AG04450 (cell line): Measurements from ENCODE around the gene BCL11B. TPM values are rescaled to one million over a fixed set of nuclear protein-coding genes. Genes with fewer than 3 reads are reported as not detected.

Source experiments
- CTCF ChIA-PET: fragments of 300-600, 350-600 bp; formaldehyde crosslinking; extraction: SDS; loops from one replicate; lab custom pipeline; 2022; ENCODE audit warnings: antibody characterized with exemption, inconsistent platforms; lab: Charles Lee
- POLR2A ChIA-PET: fragments of 350-600 bp; formaldehyde crosslinking; extraction: SDS; loops from one replicate; lab custom pipeline; 2021; ENCODE audit warnings: antibody characterized with exemption, inconsistent platforms; lab: Yijun Ruan, JAX
- DNase-seq: peaks from one replicate; pipeline ENCODE4 v3.0.0-alpha.2; 2011; ENCODE audit warnings: low read depth, low spot score
- H3K27ac ChIP-seq: one replicate; pipeline ENCODE4 v1.5.1; 2012; ENCODE audit warnings: low read depth, low read length, control low read depth
- H3K27me3 ChIP-seq: one replicate; pipeline ENCODE4 v1.6.0; 2012; ENCODE audit warnings: low read length; ENCODE audit not compliant: control insufficient read depth, insufficient read depth
- H3K4me3 ChIP-seq: 2 replicates; pipeline ENCODE4 v1.5.1; 2011; ENCODE audit warnings: mild to moderate bottlenecking, low read depth, low read length, control low read depth
- H3K9me3 ChIP-seq: 2 replicates; pipeline ENCODE4 v1.5.1; 2012; ENCODE audit warnings: low read length; ENCODE audit not compliant: control insufficient read depth, insufficient read depth
- polyA plus RNA-seq: library from polyadenylated mRNA; depleted of rRNA; stranded (reverse); fragments of >200 nt; gene quantifications from 2 replicates; pipeline ENCODE4 v1.2.3, GENCODE V29; 2011
- TF ChIP-seq, protein P1 (sequence below): IDR thresholded peaks from 2 replicates; pipeline ENCODE4 v1.5.1; 2011; ENCODE audit warnings: low read depth, low read length, control low read depth, inconsistent platforms

The BCL11B gene
- polyA plus RNA-seq, 1 experiment: not detected

DNA sequence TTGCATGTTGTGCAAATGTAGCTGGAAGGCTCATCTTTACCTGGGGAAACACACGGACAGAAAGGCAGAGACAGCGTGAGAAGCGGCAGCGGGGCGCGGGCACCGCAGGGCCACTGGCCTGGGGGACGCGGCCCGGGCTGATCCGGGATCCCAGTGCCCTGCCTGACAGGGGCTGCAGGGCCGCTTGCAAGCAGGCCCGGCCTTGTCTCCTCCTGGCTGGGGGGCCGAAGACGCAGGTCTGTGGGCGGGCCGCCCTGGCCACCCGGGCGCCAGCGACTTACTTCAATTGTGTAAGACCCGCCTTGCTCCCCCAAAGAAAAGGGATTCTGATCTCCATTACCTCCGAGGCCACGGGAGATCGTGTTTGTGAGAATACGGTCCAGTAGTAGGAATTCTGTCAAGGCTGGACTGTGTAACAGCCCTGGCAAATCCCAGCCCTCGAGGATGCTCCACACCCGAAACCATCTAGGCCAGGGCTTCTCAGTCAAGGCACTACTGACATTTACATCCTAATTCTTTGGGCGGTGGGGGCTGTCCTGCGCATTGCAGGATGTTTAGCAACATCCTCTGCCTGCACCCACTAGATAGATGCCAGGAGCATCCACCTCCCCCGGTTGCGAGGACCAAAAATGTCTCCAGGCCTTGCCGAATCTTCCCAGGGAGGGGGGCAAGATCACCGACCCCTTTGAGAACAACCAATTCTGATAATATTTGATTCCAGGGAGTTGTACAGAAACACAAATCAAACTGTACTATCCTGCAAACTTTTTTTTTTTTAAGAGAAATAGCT, 95.6 kb downstream of the BCL11B start:
- ChIA-PET CTCF (no interaction called here), POLR2A (no interaction called here)
- H3K9me3 ChIP-seq: peaks cover 46% of the 10 kb centered on the region
- H3K4me3 ChIP-seq: no peak overlapping the region
- H3K27ac ChIP-seq: no peak overlapping the region
- DNase-seq: no peak
- no peaks in the 10 kb centered on the region for H3K27me3 ChIP-seq
- TF ChIP-seq, protein P1, sequence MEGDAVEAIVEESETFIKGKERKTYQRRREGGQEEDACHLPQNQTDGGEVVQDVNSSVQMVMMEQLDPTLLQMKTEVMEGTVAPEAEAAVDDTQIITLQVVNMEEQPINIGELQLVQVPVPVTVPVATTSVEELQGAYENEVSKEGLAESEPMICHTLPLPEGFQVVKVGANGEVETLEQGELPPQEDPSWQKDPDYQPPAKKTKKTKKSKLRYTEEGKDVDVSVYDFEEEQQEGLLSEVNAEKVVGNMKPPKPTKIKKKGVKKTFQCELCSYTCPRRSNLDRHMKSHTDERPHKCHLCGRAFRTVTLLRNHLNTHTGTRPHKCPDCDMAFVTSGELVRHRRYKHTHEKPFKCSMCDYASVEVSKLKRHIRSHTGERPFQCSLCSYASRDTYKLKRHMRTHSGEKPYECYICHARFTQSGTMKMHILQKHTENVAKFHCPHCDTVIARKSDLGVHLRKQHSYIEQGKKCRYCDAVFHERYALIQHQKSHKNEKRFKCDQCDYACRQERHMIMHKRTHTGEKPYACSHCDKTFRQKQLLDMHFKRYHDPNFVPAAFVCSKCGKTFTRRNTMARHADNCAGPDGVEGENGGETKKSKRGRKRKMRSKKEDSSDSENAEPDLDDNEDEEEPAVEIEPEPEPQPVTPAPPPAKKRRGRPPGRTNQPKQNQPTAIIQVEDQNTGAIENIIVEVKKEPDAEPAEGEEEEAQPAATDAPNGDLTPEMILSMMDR: no peak

DNA sequence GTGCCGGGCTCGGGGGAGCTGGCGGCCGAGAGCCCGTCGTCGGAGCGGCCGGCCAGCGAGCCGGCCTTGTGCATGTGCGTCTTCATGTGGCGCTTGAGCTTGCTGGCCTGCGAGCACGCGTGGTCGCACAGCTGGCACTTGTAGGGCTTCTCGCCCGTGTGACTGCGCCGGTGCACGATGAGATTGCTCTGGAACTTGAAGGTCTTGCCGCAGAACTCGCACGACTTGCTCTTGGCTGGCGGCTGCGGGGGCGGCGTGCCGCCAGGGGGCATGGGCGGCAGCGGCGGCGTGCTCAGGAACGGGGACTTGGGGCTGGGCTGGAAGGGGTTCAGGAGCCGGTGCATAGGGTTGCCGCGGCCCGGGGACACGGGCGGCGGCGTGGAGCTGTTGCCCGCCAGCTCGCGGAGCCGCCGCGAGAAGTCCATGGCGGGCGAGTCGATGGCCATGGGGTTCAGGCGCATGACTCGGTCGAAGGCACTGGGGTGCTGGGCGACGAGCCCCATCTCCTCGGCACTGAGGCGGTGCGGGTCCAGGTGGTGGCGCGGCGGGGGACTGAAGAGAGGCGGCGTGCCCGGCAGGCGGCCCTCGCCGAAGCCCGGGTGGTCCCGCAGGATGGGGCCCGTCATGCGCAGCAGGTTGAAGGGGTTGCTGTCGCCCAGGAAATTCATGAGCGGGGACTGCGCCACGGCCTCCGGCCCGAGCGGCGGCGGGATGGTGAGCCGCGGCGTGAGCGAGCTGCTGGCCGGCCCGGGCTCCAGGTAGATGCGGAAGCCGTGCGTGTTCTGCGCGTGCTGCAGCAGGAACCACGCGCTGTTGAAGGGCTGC, 96.5 kb downstream of the BCL11B start:
- POLR2A ChIA-PET: no interaction called here
- H3K27me3 ChIP-seq: no peaks in the 10 kb centered on the region
- CTCF ChIA-PET: no interaction called here
- DNase-seq: no peak
- TF ChIP-seq, protein P1: no peak
- no peak overlapping the region for H3K4me3 ChIP-seq
- no peak overlapping the region for H3K27ac ChIP-seq
- H3K9me3 ChIP-seq: peaks cover 41% of the 10 kb centered on the region

DNA sequence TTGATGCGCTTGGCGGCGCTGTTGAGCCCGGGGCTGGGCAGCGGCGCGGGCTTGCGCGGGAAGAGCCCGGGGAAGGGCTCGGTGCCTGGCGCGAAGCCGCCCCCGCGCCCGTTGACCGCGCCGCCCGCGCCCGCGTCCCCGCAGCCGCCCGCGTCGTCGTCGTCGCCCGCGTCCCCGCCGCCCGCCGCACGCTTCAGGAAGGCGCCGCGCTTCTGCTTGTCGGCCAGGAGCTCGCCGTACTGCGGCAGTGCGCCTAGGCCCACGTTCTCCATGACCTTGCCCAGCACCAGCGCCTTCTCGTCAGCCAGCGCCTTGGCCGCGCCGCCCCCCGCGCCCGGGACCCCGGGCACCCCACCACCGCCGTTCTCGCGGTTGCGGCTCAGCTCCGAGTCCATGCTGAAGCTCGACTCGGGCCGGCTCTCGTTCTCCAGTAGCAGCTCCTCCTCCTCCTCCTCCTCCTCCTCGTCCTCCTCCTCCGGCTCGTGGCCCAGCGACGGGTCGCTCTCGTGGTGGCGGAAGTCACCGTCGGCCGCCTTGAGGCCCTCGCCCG, 97.2 kb downstream of the BCL11B start:
- Histone ChIP-seq H3K9me3 (peaks cover 39% of the 10 kb centered on the region), H3K27me3 (no peaks in the 10 kb centered on the region), H3K27ac (no peak overlapping the region), H3K4me3 (no peak overlapping the region)
- POLR2A ChIA-PET: no interaction called here
- DNase-seq: no peak
- TF ChIP-seq, protein P1: no peak
- CTCF ChIA-PET: no interaction called here

DNA sequence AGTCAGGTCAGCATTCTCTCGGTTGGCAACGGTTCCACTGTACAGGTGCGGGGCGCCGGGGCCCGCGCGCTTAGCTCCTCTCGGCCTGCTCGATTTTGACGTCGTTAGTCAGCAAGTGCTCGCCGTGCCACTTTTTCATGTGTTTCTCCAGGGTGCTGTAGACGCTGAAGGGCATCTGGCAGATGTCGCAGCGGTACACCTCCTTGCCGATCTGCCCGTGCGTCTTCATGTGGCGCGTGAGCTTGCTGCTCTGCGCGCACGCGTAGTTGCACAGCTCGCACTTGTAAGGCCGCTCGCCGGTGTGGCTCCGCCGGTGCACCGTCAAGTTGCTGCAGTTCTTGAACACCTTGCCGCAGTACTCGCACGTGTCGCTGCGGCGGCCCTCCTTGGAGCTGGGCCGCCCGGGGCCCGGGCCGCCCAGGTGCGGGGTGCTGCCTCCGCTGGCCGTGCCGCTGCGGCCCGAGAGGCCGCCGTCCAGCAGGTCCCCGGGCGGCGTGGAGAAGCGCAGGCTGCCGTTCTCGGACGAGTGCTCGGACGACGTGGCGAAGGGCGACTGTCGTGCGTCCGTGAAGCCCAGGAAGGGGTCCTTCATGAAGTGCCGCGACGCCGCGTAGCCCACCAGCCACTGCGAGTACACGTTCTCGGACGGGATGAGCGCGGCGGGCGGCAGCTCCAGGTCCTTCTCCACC, 97.8 kb downstream of the BCL11B start:
- ChIA-PET CTCF (no interaction called here), POLR2A (no interaction called here)
- DNase-seq: no peak
- peaks cover 38% of the 10 kb centered on the region for H3K9me3 ChIP-seq
- H3K27ac ChIP-seq: no peak overlapping the region
- no peaks in the 10 kb centered on the region for H3K27me3 ChIP-seq
- TF ChIP-seq, protein P1: no peak
- H3K4me3 ChIP-seq: no peak overlapping the region
